Measurements from ENCODE around the gene TRIP10. TPM values are rescaled to one million over a fixed set of nuclear protein-coding genes. Genes with fewer than 3 reads are reported as not detected.

TRIP10 gene
- total and polyA plus RNA-seq, 9 donors, result 57.3 to 149 (median 106) TPM

GRCh38 chr19:6777434-6777833, 38.0 kb downstream of the TRIP10 start:
- TF ChIP-seq CTCF (IDR thresholded peaks at IDR 0.05) (no peak), POLR2A (IDR thresholded peaks at IDR 0.05) (no peak), EP300 (IDR thresholded peaks at IDR 0.05) (no peak)
- no peaks in the 10 kb centered on the region for H3K4me1 ChIP-seq (ENCODE audit: insufficient read depth)
- no peak overlapping the region for H3K4me3 ChIP-seq
- no peak for DNase-seq
- WGBS, 3 donors, result 70 to 85% (median 83%) methylated on average over 2 of the region's 2 CpGs
- no peak overlapping the region for H3K27ac ChIP-seq
- H3K9me3 ChIP-seq, result no peaks in the 10 kb centered on the region
- intact Hi-C loops (cut with DNase I), result no loop called here
- no peaks in the 10 kb centered on the region for H3K36me3 ChIP-seq
- no peaks in the 10 kb centered on the region for H3K27me3 ChIP-seq

- H3K4me1 ChIP-seq (ENCODE audit: insufficient read depth), result no peaks in the 10 kb centered on the region
- DNase-seq, result no peak
- TF ChIP-seq EP300 (IDR thresholded peaks at IDR 0.05) (no peak), POLR2A (IDR thresholded peaks at IDR 0.05) (no peak), CTCF (IDR thresholded peaks at IDR 0.05) (no peak)
- no peak overlapping the region for H3K4me3 ChIP-seq
- intact Hi-C loops (cut with DNase I), result no loop called here
- no peak overlapping the region for H3K27ac ChIP-seq
- 66 to 77% (median 71%) methylated on average over 4 of the region's 4 CpGs for WGBS, 3 donors
- H3K36me3 ChIP-seq, result no peaks in the 10 kb centered on the region
- no peaks in the 10 kb centered on the region for H3K27me3 ChIP-seq
- no peaks in the 10 kb centered on the region for H3K9me3 ChIP-seq
These were observed 38.9 kb downstream of the TRIP10 start for GRCh38 chr19:6778386-6778785.

- WGBS, 3 donors, result 52 to 63% (median 60%) methylated on average over 4 of the region's 4 CpGs
- H3K4me3 ChIP-seq, result no peak overlapping the region
- H3K36me3 ChIP-seq, result no peaks in the 10 kb centered on the region
- H3K27ac ChIP-seq, result no peak overlapping the region
- DNase-seq, result no peak
- no peaks in the 10 kb centered on the region for H3K9me3 ChIP-seq
- intact Hi-C loops (cut with DNase I), result no loop called here
- H3K4me1 ChIP-seq (ENCODE audit: insufficient read depth), result no peaks in the 10 kb centered on the region
- no peaks in the 10 kb centered on the region for H3K27me3 ChIP-seq
- TF ChIP-seq EP300 (IDR thresholded peaks at IDR 0.05) (no peak), CTCF (IDR thresholded peaks at IDR 0.05) (no peak), POLR2A (IDR thresholded peaks at IDR 0.05) (no peak)
These were observed 39.7 kb downstream of the TRIP10 start for GRCh38 chr19:6779206-6779605.

- no peaks in the 10 kb centered on the region for H3K36me3 ChIP-seq
- H3K27ac ChIP-seq, result no peak overlapping the region
- intact Hi-C loops (cut with DNase I), result no loop called here
- no peaks in the 10 kb centered on the region for H3K4me1 ChIP-seq (ENCODE audit: insufficient read depth)
- TF ChIP-seq CTCF (IDR thresholded peaks at IDR 0.05), result no peak
- TF ChIP-seq POLR2A (IDR thresholded peaks at IDR 0.05), result no peak
- TF ChIP-seq EP300 (IDR thresholded peaks at IDR 0.05), result no peak
- peaks cover 0 to 4% of the 10 kb centered on the region in 2 donors for H3K9me3 ChIP-seq
- H3K27me3 ChIP-seq, result no peaks in the 10 kb centered on the region
- no peak for DNase-seq
- H3K4me3 ChIP-seq, result no peak overlapping the region
- 85 to 91% (median 88%) methylated on average over 4 of the region's 4 CpGs for WGBS, 3 donors
These were observed 47.9 kb downstream of the TRIP10 start for GRCh38 chr19:6787393-6787792.

GRCh38 chr19:6788896-6789295, 49.4 kb downstream of the TRIP10 start:
- Histone ChIP-seq H3K27me3 (no peaks in the 10 kb centered on the region), H3K9me3 (peaks cover 0 to 4% of the 10 kb centered on the region in 2 donors), H3K27ac (no peak overlapping the region), H3K4me3 (no peak overlapping the region), H3K4me1 (ENCODE audit: insufficient read depth) (no peaks in the 10 kb centered on the region), H3K36me3 (no peaks in the 10 kb centered on the region)
- no peak for DNase-seq
- TF ChIP-seq POLR2A (IDR thresholded peaks at IDR 0.05) (no peak), CTCF (IDR thresholded peaks at IDR 0.05) (no peak), EP300 (IDR thresholded peaks at IDR 0.05) (no peak)
- intact Hi-C loops (cut with DNase I), result no loop called here
- 62 to 74% (median 73%) methylated on average over 4 of the region's 4 CpGs for WGBS, 3 donors

All from ovary (tissue), 9 donors.